ENCODE data around the gene TNFAIP8L1. TPM values are rescaled to one million over a fixed set of nuclear protein-coding genes. Genes with fewer than 3 reads are reported as not detected.

The TNFAIP8L1 gene
- total and polyA plus RNA-seq, 2 donors from 2014 or later = 11.5 to 16.0 TPM

- Histone ChIP-seq H3K9ac (ENCODE audit: low read length in 3 of 3) (no peak overlapping the region), H3K27ac (ENCODE audit: low read depth in 2 of 2, low read length in 2 of 2) (no peak overlapping the region), H3K9me3 (ENCODE audit: control insufficient read depth in 2 of 3, insufficient read depth in 1 of 3, low read length in 3 of 3) (no peaks in the 10 kb centered on the region), H3K36me3 (ENCODE audit: control insufficient read depth in 2 of 3, insufficient read depth in 3 of 3, low read length in 3 of 3) (no peaks in the 10 kb centered on the region), H3K4me3 (ENCODE audit: low read length in 3 of 3) (no peak overlapping the region), H3K27me3 (ENCODE audit: control insufficient read depth, insufficient read depth, low read length) (no peaks in the 10 kb centered on the region), H3K4me1 (ENCODE audit: control insufficient read depth in 2 of 3, insufficient read depth in 2 of 3, low read depth in 1 of 3, low read length in 3 of 3) (peaks cover 0 to 15% (median 0%) of the 10 kb centered on the region in 3 donors)
- no peak for TF ChIP-seq CTCF (IDR thresholded peaks at IDR 0.05; ENCODE audit: borderline replicate concordance, extremely low read depth, insufficient read depth)
- intact Hi-C loops (cut with DNase I) = no loop called here
- DNase-seq (peak in 1 of 5 donors; percentile 50), FAIRE-seq (no peak)
These were observed 6.4 kb downstream of the TNFAIP8L1 start for GRCh38 chr19:4645718-4646117.

GRCh38 chr19:4647676-4648644 is 8.6 kb downstream of the TNFAIP8L1 start:
- H3K9ac ChIP-seq (ENCODE audit: low read length in 3 of 3) = peak overlapping the region in 1 of 3 donors; percentile 12
- DNase-seq = peak in 3 of 5 donors; percentile 22 to 84 (median 56)
- no peaks in the 10 kb centered on the region for H3K9me3 ChIP-seq (ENCODE audit: control insufficient read depth in 2 of 3, insufficient read depth in 1 of 3, low read length in 3 of 3)
- no peak for FAIRE-seq
- no peaks in the 10 kb centered on the region for H3K36me3 ChIP-seq (ENCODE audit: control insufficient read depth in 2 of 3, insufficient read depth in 3 of 3, low read length in 3 of 3)
- H3K4me3 ChIP-seq (ENCODE audit: low read length in 3 of 3) = no peak overlapping the region
- H3K27ac ChIP-seq (ENCODE audit: low read depth in 2 of 2, low read length in 2 of 2) = peak overlapping the region; percentile 32 to 72
- intact Hi-C loops (cut with DNase I) = no loop called here
- peaks cover 0 to 12% (median 0%) of the 10 kb centered on the region in 3 donors for H3K4me1 ChIP-seq (ENCODE audit: control insufficient read depth in 2 of 3, insufficient read depth in 2 of 3, low read depth in 1 of 3, low read length in 3 of 3)
- H3K27me3 ChIP-seq (ENCODE audit: control insufficient read depth, insufficient read depth, low read length) = no peaks in the 10 kb centered on the region
- no peak for TF ChIP-seq CTCF (IDR thresholded peaks at IDR 0.05; ENCODE audit: borderline replicate concordance, extremely low read depth, insufficient read depth)

- Histone ChIP-seq H3K27ac (ENCODE audit: low read depth in 2 of 2, low read length in 2 of 2) (no peak overlapping the region), H3K36me3 (ENCODE audit: control insufficient read depth in 2 of 3, insufficient read depth in 3 of 3, low read length in 3 of 3) (no peaks in the 10 kb centered on the region), H3K4me3 (ENCODE audit: low read length in 3 of 3) (no peak overlapping the region), H3K9ac (ENCODE audit: low read length in 3 of 3) (no peak overlapping the region), H3K4me1 (ENCODE audit: control insufficient read depth in 2 of 3, insufficient read depth in 2 of 3, low read depth in 1 of 3, low read length in 3 of 3) (peaks cover 0 to 12% (median 0%) of the 10 kb centered on the region in 3 donors), H3K27me3 (ENCODE audit: control insufficient read depth, insufficient read depth, low read length) (no peaks in the 10 kb centered on the region), H3K9me3 (ENCODE audit: control insufficient read depth in 2 of 3, insufficient read depth in 1 of 3, low read length in 3 of 3) (no peaks in the 10 kb centered on the region)
- DNase-seq (peak in 1 of 5 donors; percentile 73), FAIRE-seq (no peak)
- intact Hi-C loops (cut with DNase I) = no loop called here
- no peak for TF ChIP-seq CTCF (IDR thresholded peaks at IDR 0.05; ENCODE audit: borderline replicate concordance, extremely low read depth, insufficient read depth)
These were observed 10.2 kb downstream of the TNFAIP8L1 start for GRCh38 chr19:4649392-4650047.

All from kidney (tissue), 14 donors.